Measurements from ENCODE around the gene B3GNT4. TPM values are rescaled to one million over a fixed set of nuclear protein-coding genes. Genes with fewer than 3 reads are reported as not detected.
"Not testable (repeated sequence)": the region's sequence is repeated elsewhere in the genome, so short reads cannot be mapped to it uniquely, and the experiment has no call there.

The B3GNT4 gene
- not detected in 2 replicates for total RNA-seq (2014; rRNA removed; shearing (Covaris generic); ENCODE audit: low replicate concordance)

GRCh38 chr12:122203301-122204166, at the start of gene B3GNT4:
Gene B3GNT4 (plus strand): TSS chr12:122203709. CDS start chr12:122204619, 910 bp downstream.
- peak; percentile 70 for DNase-seq

GRCh38 chr12:122155705-122156104, 47.8 kb upstream of the B3GNT4 start:
- Histone ChIP-seq H3K4me3 (no peak overlapping the region), H3K27me3 (no peaks in the 10 kb centered on the region), H3K36me3 (no peaks in the 10 kb centered on the region), H3K9me3 (no peaks in the 10 kb centered on the region)
- no peak for DNase-seq

More at GRCh38 chr12:122203301-122204166, at the start of gene B3GNT4:
- H3K27me3 ChIP-seq, result no peaks in the 10 kb centered on the region
- peak within 1 kb of the TSS; percentile 51 for H3K4me3 ChIP-seq
- H3K9me3 ChIP-seq, result no peaks in the 10 kb centered on the region
- peaks cover 4% of the 10 kb centered on the region for H3K36me3 ChIP-seq

GRCh38 chr12:122158700-122159285, 44.7 kb upstream of the B3GNT4 start:
- DNase-seq, result no peak
- Histone ChIP-seq H3K4me3 (no peak overlapping the region), H3K9me3 (no peaks in the 10 kb centered on the region), H3K36me3 (no peaks in the 10 kb centered on the region), H3K27me3 (no peaks in the 10 kb centered on the region)

- no peak for DNase-seq
- no peaks in the 10 kb centered on the region for H3K27me3 ChIP-seq
- H3K9me3 ChIP-seq, result no peaks in the 10 kb centered on the region
Observed at GRCh38 chr12:122159882-122160281, 43.6 kb upstream of the B3GNT4 start.

GRCh38 chr12:122160761-122161160, 42.7 kb upstream of the B3GNT4 start:
- H3K9me3 ChIP-seq, result no peaks in the 10 kb centered on the region
- H3K36me3 ChIP-seq, result no peaks in the 10 kb centered on the region
- DNase-seq, result no peak
- no peaks in the 10 kb centered on the region for H3K27me3 ChIP-seq
- no peak overlapping the region for H3K4me3 ChIP-seq

More at GRCh38 chr12:122159882-122160281, 43.6 kb upstream of the B3GNT4 start:
- Histone ChIP-seq H3K36me3 (no peaks in the 10 kb centered on the region), H3K4me3 (no peak overlapping the region)

GRCh38 chr12:122161682-122162081, 41.8 kb upstream of the B3GNT4 start:
- Histone ChIP-seq H3K27me3 (no peaks in the 10 kb centered on the region), H3K36me3 (no peaks in the 10 kb centered on the region), H3K4me3 (no peak overlapping the region), H3K9me3 (no peaks in the 10 kb centered on the region)
- no peak for DNase-seq

- H3K36me3 ChIP-seq, result no peaks in the 10 kb centered on the region
- no peak for DNase-seq
- no peaks in the 10 kb centered on the region for H3K9me3 ChIP-seq
- H3K4me3 ChIP-seq, result no peak overlapping the region
- no peaks in the 10 kb centered on the region for H3K27me3 ChIP-seq
Observed at GRCh38 chr12:122162976-122163375, 40.5 kb upstream of the B3GNT4 start.

GRCh38 chr12:122166422-122167349, 36.8 kb upstream of the B3GNT4 start:
- no peak for DNase-seq
- Histone ChIP-seq H3K36me3 (no peaks in the 10 kb centered on the region), H3K4me3 (no peak overlapping the region), H3K27me3 (no peaks in the 10 kb centered on the region), H3K9me3 (no peaks in the 10 kb centered on the region)

- Histone ChIP-seq H3K36me3 (no peaks in the 10 kb centered on the region), H3K27me3 (no peaks in the 10 kb centered on the region), H3K9me3 (no peaks in the 10 kb centered on the region), H3K4me3 (no peak overlapping the region)
- DNase-seq, result no peak
Observed at GRCh38 chr12:122167356-122167925, 36.1 kb upstream of the B3GNT4 start.

- DNase-seq, result no peak
- Histone ChIP-seq H3K4me3 (no peak overlapping the region), H3K9me3 (no peaks in the 10 kb centered on the region), H3K36me3 (no peaks in the 10 kb centered on the region), H3K27me3 (no peaks in the 10 kb centered on the region)
Observed at GRCh38 chr12:122168492-122168891, 35.0 kb upstream of the B3GNT4 start.

GRCh38 chr12:122171399-122171798, 32.1 kb upstream of the B3GNT4 start:
- Histone ChIP-seq H3K4me3 (no peak overlapping the region), H3K9me3 (no peaks in the 10 kb centered on the region), H3K36me3 (no peaks in the 10 kb centered on the region), H3K27me3 (no peaks in the 10 kb centered on the region)
- DNase-seq, result no peak

- Histone ChIP-seq H3K36me3 (no peaks in the 10 kb centered on the region), H3K9me3 (no peaks in the 10 kb centered on the region), H3K27me3 (no peaks in the 10 kb centered on the region)
Observed at GRCh38 chr12:122172262-122172939, 31.1 kb upstream of the B3GNT4 start.

GRCh38 chr12:122174155-122174845, 29.2 kb upstream of the B3GNT4 start, which contains the start of gene IL31:
Gene IL31 (minus strand): TSS chr12:122174221. CDS start chr12:122174172, 49 bp downstream.
- no peak for DNase-seq

More at GRCh38 chr12:122172262-122172939, 31.1 kb upstream of the B3GNT4 start:
- no peak for DNase-seq
- H3K4me3 ChIP-seq, result no peak overlapping the region

GRCh38 chr12:122176473-122176872, 27.0 kb upstream of the B3GNT4 start:
- H3K27me3 ChIP-seq, H3K4me3 ChIP-seq, H3K9me3 ChIP-seq, H3K36me3 ChIP-seq: not testable (repeated sequence)
- DNase-seq, result peak; percentile 38

More at GRCh38 chr12:122174155-122174845, 29.2 kb upstream of the B3GNT4 start, which contains the start of gene IL31:
- no peak within 1 kb of the TSS for H3K4me3 ChIP-seq
- H3K27me3 ChIP-seq, result no peaks in the 10 kb centered on the region
- H3K9me3 ChIP-seq, result no peaks in the 10 kb centered on the region
- no peaks in the 10 kb centered on the region for H3K36me3 ChIP-seq

GRCh38 chr12:122182887-122183587, 20.5 kb upstream of the B3GNT4 start, which contains the start of gene LRRC43:
Gene LRRC43 (plus strand): TSS chr12:122183123. CDS start chr12:122183145, 22 bp downstream.
- Histone ChIP-seq H3K4me3 (no peak within 1 kb of the TSS), H3K9me3 (0 out of 2 replicates have a peak, but pooled peaks cover 4% of the 10 kb centered on the region), H3K36me3 (no peaks in the 10 kb centered on the region), H3K27me3 (no peaks in the 10 kb centered on the region)
- no peak for DNase-seq
